HepG2 (cell line): Measurements from ENCODE around the gene CKAP2L. TPM values are rescaled to one million over a fixed set of nuclear protein-coding genes. Genes with fewer than 3 reads are reported as not detected.

Source experiments
- ATAC-seq: fragments of 200-7000 bp; cut with Tn5 transposase; 3 replicates; pipeline ENCODE4 v1.9.1; 2020; ENCODE audit warnings: mild to moderate bottlenecking, moderate library complexity
- Bru-seq: library from RNA; stranded (reverse); fragments of 400-500 nt; gene quantifications from one replicate; lab custom pipeline; 2021; lab: Mats Ljungman, UMichigan
- BruChase-seq, 2 experiments: library from RNA; stranded (reverse); fragments of 400-500 nt; gene quantifications; one replicate each; lab custom pipeline; 2021; lab: Mats Ljungman, UMichigan
- BruUV-seq: library from RNA; stranded (reverse); fragments of 400-500 nt; replicated peaks from 2 replicates; lab custom pipeline; 2021; lab: Mats Ljungman, UMichigan
- CTCF ChIA-PET: fragments of 300-600 bp; formaldehyde crosslinking; extraction: SDS; loops from one replicate; lab custom pipeline; 2021; ENCODE audit warnings: low total read pairs, inconsistent platforms, low intra/inter-chr PET ratio; lab: Yijun Ruan, JAX
- POLR2A ChIA-PET: fragments of 350-600 bp; sonication (Branson Sonifier 250); formaldehyde crosslinking; loops from one replicate; lab custom pipeline; 2020; ENCODE audit warnings: antibody characterized with exemption, inconsistent platforms; lab: Yijun Ruan, JAX
- DNase-seq: peaks from one replicate; pipeline ENCODE4 v3.0.0-alpha.2; 2015; ENCODE audit warnings: low spot score
- FAIRE-seq: peaks from 3 replicates; lab custom pipeline; 2011; peaks lifted over from hg19 to GRCh38; lab: Jason Lieb, UNC
- H2AFZ ChIP-seq: one replicate; pipeline ENCODE4 v1.6.1; 2011; ENCODE audit warnings: low read length, inconsistent platforms
- H3K27ac ChIP-seq: fragments of 300-600 bp; 3 replicates; pipeline ENCODE4 v1.8.0; 2011; ENCODE audit warnings: mixed run types, mild to moderate bottlenecking, mixed read lengths, low read length, inconsistent platforms; ENCODE audit not compliant: insufficient read depth; ENCODE audit errors: extremely low read length
- H3K27me3 ChIP-seq, 2 experiments: fragments of 200-600 bp in 1 of 2; 2 replicates in 1 of 2; 3 replicates in 1 of 2; pipeline versions ENCODE4 v1.6.0 to v1.8.0; 2011; ENCODE audit warnings: low read length in 2 of 2, mild to moderate bottlenecking in 2 of 2, moderate library complexity in 2 of 2, inconsistent platforms in 1 of 2; ENCODE audit not compliant: insufficient read depth in 2 of 2, control insufficient read depth in 1 of 2
- H3K36me3 ChIP-seq, 2 experiments: fragments of 200-600 bp in 1 of 2; replicated peaks in 1 of 2; 2 replicates in 1 of 2; 3 replicates in 1 of 2; pipeline versions ENCODE4 v1.5.1 to v1.8.0; 2011; ENCODE audit warnings: low read length in 2 of 2, inconsistent platforms in 1 of 2; ENCODE audit not compliant: insufficient read depth in 2 of 2, control insufficient read depth in 1 of 2
- H3K4me1 ChIP-seq: 2 replicates; pipeline ENCODE4 v1.5.1; 2012; ENCODE audit warnings: low read length, inconsistent platforms; ENCODE audit not compliant: insufficient read depth
- H3K4me2 ChIP-seq: 2 replicates; pipeline ENCODE4 v1.6.0; 2011; ENCODE audit warnings: low read depth, low read length, inconsistent platforms
- H3K4me3 ChIP-seq, 3 experiments: fragments of 200-600 bp in 1 of 3; sonication (generic), shearing (Covaris generic) in 1 of 3; replicated peaks in 1 of 3; 2 replicates each; pipeline ENCODE4 v1.5.1; 2011 to 2016; ENCODE audit warnings: low read length in 3 of 3, inconsistent platforms in 2 of 3, low read depth in 2 of 3, mild to moderate bottlenecking in 2 of 3, control low read depth in 1 of 3, mixed read lengths in 1 of 3; ENCODE audit not compliant: insufficient read depth in 1 of 3
- H3K79me2 ChIP-seq: one replicate; pipeline ENCODE4 v1.6.1; 2011; ENCODE audit warnings: low read length, inconsistent platforms; ENCODE audit not compliant: insufficient read depth
- H3K9ac ChIP-seq: 2 replicates; pipeline ENCODE4 v1.6.0; 2011; ENCODE audit warnings: mild to moderate bottlenecking, low read depth, low read length, inconsistent platforms; ENCODE audit not compliant: insufficient read depth
- H3K9me3 ChIP-seq: 2 replicates; pipeline ENCODE4 v1.5.1; 2012; ENCODE audit warnings: mild to moderate bottlenecking, low read length
- H4K20me1 ChIP-seq: 2 replicates; pipeline ENCODE4 v1.6.0; 2011; ENCODE audit warnings: inconsistent platforms, mild to moderate bottlenecking, low read length, moderate library complexity; ENCODE audit not compliant: insufficient read depth
- BATF2 ChIP-seq: sonication (generic); formaldehyde crosslinking; IDR thresholded peaks from 2 replicates; pipeline ENCODE4 v1.8.0; 2022; ENCODE audit warnings: mild to moderate bottlenecking, missing genetic modification reagents, moderate library complexity
- E2F5 ChIP-seq: sonication (generic); formaldehyde crosslinking; conservative IDR thresholded peaks from 2 replicates; pipeline ENCODE4 v1.4.0; 2020; ENCODE audit warnings: missing genetic modification reagents
- GATA4 ChIP-seq: sonication (generic); IDR thresholded peaks from 2 replicates; pipeline ENCODE4 v1.6.1; 2016; ENCODE audit warnings: antibody characterized with exemption, low read depth, borderline replicate concordance
- HNRNPK ChIP-seq: fragments of 200-400 bp; formaldehyde crosslinking; IDR thresholded peaks from 2 replicates; pipeline ENCODE4 v1.6.1; 2018; ENCODE audit warnings: low read length, low read depth, moderate library complexity, mild to moderate bottlenecking; ENCODE audit not compliant: poor library complexity, severe bottlenecking
- KMT2B ChIP-seq: IDR thresholded peaks from 2 replicates; pipeline ENCODE4 v1.6.1; 2016; ENCODE audit warnings: missing genetic modification reagents, missing compliant biosample characterization
- SRSF4 ChIP-seq: fragments of 200-400 bp; formaldehyde crosslinking; IDR thresholded peaks from one replicate; pipeline ENCODE4 v1.6.1; 2018; ENCODE audit warnings: mild to moderate bottlenecking, low read depth, low read length, moderate library complexity; ENCODE audit not compliant: poor library complexity, severe bottlenecking
- ZNF543 ChIP-seq: sonication (generic); formaldehyde crosslinking; IDR thresholded peaks from 2 replicates; pipeline ENCODE4 v1.4.0; 2020; ENCODE audit warnings: mild to moderate bottlenecking, missing genetic modification reagents
- ZNF550 ChIP-seq: sonication (generic); formaldehyde crosslinking; IDR thresholded peaks from 2 replicates; pipeline ENCODE4 v1.4.0; 2020; ENCODE audit warnings: mild to moderate bottlenecking, missing genetic modification reagents, borderline replicate concordance
- ZNF713 ChIP-seq: sonication (generic); formaldehyde crosslinking; IDR thresholded peaks from 2 replicates; pipeline ENCODE4 v1.4.0; 2020; ENCODE audit warnings: mild to moderate bottlenecking, missing genetic modification reagents
- ZNF83 ChIP-seq: sonication (generic); formaldehyde crosslinking; IDR thresholded peaks from 2 replicates; pipeline ENCODE4 v1.4.0; 2020; ENCODE audit warnings: missing genetic modification reagents, mild to moderate bottlenecking, borderline replicate concordance
- WGBS: methylation state at CpG from one replicate; pipeline ENCODE4 v1.1.6; 2017; ENCODE audit warnings: low lambda C conversion rate; 5-methylcytosine and 5-hydroxymethylcytosine counted together
- in situ Hi-C: cut with HindIII; loops from 2 replicates; pipeline ENCODE4 v1.10.0; 2017; ENCODE audit warnings: low pct_unique_long_range_greater_than_20kb; ENCODE audit not compliant: extremely low pct_ligation_motif_present
- intact Hi-C: fragments of 100-400 bp; cut with micrococcal nuclease; formaldehyde crosslinking; loops from one replicate; pipeline ENCODE4 v1.10.0; 2022; ENCODE audit not compliant: unreplicated experiment
- long read RNA-seq, 2 experiments: library from RNA in 1 of 2; library from polyadenylated mRNA in 1 of 2; stranded (forward) in 1 of 2; unstranded in 1 of 2; transcript quantifications; one replicate each; pipeline ENCODE4 v2.0.0, GENCODE V29; 2019 to 2022
- polyA minus RNA-seq, 3 experiments: library from RNA; depleted of rRNA, polyadenylated mRNA; stranded (reverse); fragments of >200 nt; gene quantifications; 2 replicates each; pipeline ENCODE4 v1.2.3, GENCODE V29; 2011; ENCODE audit warnings: low replicate concordance in 1 of 3
- polyA plus RNA-seq, 8 experiments: library from polyadenylated mRNA; depleted of rRNA in 3 of 8; stranded (reverse) in 7 of 8; unstranded in 1 of 8; fragments of >200 nt; fragmentation: Illumina TruSeq in 4 of 8; extraction: Trizol in 4 of 8; gene quantifications; 2 replicates each; pipeline versions ENCODE4 v1.2.1 to v1.2.3, GENCODE V29; 2011 to 2016; ENCODE audit warnings: low read depth in 4 of 8, missing spikeins in 1 of 8, mixed read lengths in 1 of 8; ENCODE audit not compliant: insufficient read depth in 1 of 8
- total RNA-seq, 5 experiments: library from RNA; depleted of rRNA; stranded (reverse); fragments of >200 nt; fragmentation: Illumina TruSeq; extraction: Trizol; gene quantifications; 2 replicates each; pipeline ENCODE4 v1.2.3, GENCODE V29; 2016; ENCODE audit warnings: low read depth in 1 of 5

CKAP2L gene, protein sequence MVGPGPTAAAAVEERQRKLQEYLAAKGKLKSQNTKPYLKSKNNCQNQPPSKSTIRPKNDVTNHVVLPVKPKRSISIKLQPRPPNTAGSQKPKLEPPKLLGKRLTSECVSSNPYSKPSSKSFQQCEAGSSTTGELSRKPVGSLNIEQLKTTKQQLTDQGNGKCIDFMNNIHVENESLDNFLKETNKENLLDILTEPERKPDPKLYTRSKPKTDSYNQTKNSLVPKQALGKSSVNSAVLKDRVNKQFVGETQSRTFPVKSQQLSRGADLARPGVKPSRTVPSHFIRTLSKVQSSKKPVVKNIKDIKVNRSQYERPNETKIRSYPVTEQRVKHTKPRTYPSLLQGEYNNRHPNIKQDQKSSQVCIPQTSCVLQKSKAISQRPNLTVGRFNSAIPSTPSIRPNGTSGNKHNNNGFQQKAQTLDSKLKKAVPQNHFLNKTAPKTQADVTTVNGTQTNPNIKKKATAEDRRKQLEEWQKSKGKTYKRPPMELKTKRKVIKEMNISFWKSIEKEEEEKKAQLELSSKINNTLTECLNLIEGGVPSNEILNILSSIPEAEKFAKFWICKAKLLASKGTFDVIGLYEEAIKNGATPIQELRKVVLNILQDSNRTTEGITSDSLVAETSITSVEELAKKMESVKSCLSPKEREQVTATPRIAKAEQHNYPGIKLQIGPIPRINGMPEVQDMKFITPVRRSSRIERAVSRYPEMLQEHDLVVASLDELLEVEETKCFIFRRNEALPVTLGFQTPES
- total RNA-seq (2016; rRNA removed; fragmentation: Illumina TruSeq; extraction: Trizol) (9.5 and 21.5 TPM in 2 replicates), polyA plus RNA-seq (2011; rRNA removed) (3.9 and 7.1 TPM in 2 replicates), polyA minus RNA-seq (2011; rRNA and poly(A)+ RNA removed; ENCODE audit: low replicate concordance) (6.2 and 8.6 TPM in 2 replicates), Bru-seq, nascent RNA (percentile 62 among the genes with signal in this experiment), BruChase-seq, experiment 1, labeled RNA remaining after a 6-hour chase (percentile 60 among the genes with signal in this experiment), BruChase-seq, experiment 2, labeled RNA remaining after a 2-hour chase (percentile 65 among the genes with signal in this experiment)
- 1.4 and 1.7 TPM in 2 replicates for total RNA-seq (2016; cell fraction: cytosol; rRNA removed; fragmentation: Illumina TruSeq; extraction: Trizol; ENCODE audit: low read depth)
- 10.3 and 20.5 TPM in 2 replicates for total RNA-seq (2016; cell fraction: insoluble cytoplasmic fraction; rRNA removed; fragmentation: Illumina TruSeq; extraction: Trizol)
- total RNA-seq (2016; cell fraction: membrane; rRNA removed; fragmentation: Illumina TruSeq; extraction: Trizol): 5.6 and 6.5 TPM in 2 replicates
- 13.3 and 18.2 TPM in 2 replicates for total RNA-seq (2016; cell fraction: nucleus; rRNA removed; fragmentation: Illumina TruSeq; extraction: Trizol)
- 3.0 and 3.4 TPM in 2 replicates for polyA plus RNA-seq (2011; cell fraction: cytosol; rRNA removed)
- 2.3 and 2.6 TPM in 2 replicates for polyA plus RNA-seq (2011; cell fraction: nucleus; rRNA removed)
- polyA plus RNA-seq (2012): 5.5 and 10.6 TPM in 2 replicates
- 0.46 and 0.79 TPM in 2 replicates for polyA plus RNA-seq (2016; cell fraction: cytosol; fragmentation: Illumina TruSeq; extraction: Trizol; ENCODE audit: low read depth)
- 15.6 and 16.8 TPM in 2 replicates for polyA plus RNA-seq (2016; cell fraction: insoluble cytoplasmic fraction; fragmentation: Illumina TruSeq; extraction: Trizol; ENCODE audit: low read depth)
- 2.4 and 2.7 TPM in 2 replicates for polyA plus RNA-seq (2016; cell fraction: membrane; fragmentation: Illumina TruSeq; extraction: Trizol; ENCODE audit: low read depth)
- polyA plus RNA-seq (2016; cell fraction: nucleus; fragmentation: Illumina TruSeq; extraction: Trizol; ENCODE audit: insufficient read depth, low read depth): 10.7 and 13.0 TPM in 2 replicates
- 5.6 and 8.0 TPM in 2 replicates for polyA minus RNA-seq (2011; cell fraction: cytosol; rRNA and poly(A)+ RNA removed)
- polyA minus RNA-seq (2011; cell fraction: nucleus; rRNA and poly(A)+ RNA removed): 13.3 and 20.0 TPM in 2 replicates
- long read RNA-seq, experiment 1, full-length matches to known transcripts: 1 of 20 reads
- long read RNA-seq, experiment 1, partial matches to known transcripts: 16 of 20 reads
- long read RNA-seq, experiment 1, other reads (novel, unspliced or antisense): 3 of 20 reads
- long read RNA-seq, experiment 2, full-length matches to known transcripts: 4 of 14 reads
- long read RNA-seq, experiment 2, partial matches to known transcripts: 3 of 14 reads
- long read RNA-seq, experiment 2, other reads (novel, unspliced or antisense): 7 of 14 reads

GRCh38 chr2:112764071-112765044 is at the start of gene CKAP2L:
CKAP2L (minus strand) TSS chr2:112764609; CDS start chr2:112764598, 11 bp downstream.
- H4K20me1 ChIP-seq: no peaks in the 10 kb centered on the region
- H3K79me2 ChIP-seq: peaks cover 23% of the 10 kb centered on the region
- H3K9ac ChIP-seq: peak within 1 kb of the TSS; percentile 85
- DNase-seq: peak; percentile 98
- peaks cover 58% of the 10 kb centered on the region for H3K4me1 ChIP-seq
- ATAC-seq: peak; percentile 96
- H3K9me3 ChIP-seq: no peaks in the 10 kb centered on the region
- H3K36me3 ChIP-seq: peaks cover 1 to 2% of the 10 kb centered on the region in 2 experiments; a peak in 3 of 5 replicates
- FAIRE-seq: peak; percentile 89
- H2AFZ ChIP-seq: peak within 1 kb of the TSS; percentile 24
- BruUV-seq: TSS peak; percentile 66
- intact Hi-C loops: loop anchor here (2.0 to 5.0 kb wide), 3 partner anchors 14 to 178 kb away; no protein-coding TSS in a partner anchor
- 2% methylated on average over 54 of the region's 79 CpGs for WGBS
- H3K4me3 ChIP-seq: peak within 1 kb of the TSS; percentile 80 to 91 (median 90)
- peak within 1 kb of the TSS; percentile 90 for H3K4me2 ChIP-seq
- CTCF ChIA-PET: no interaction called here
- no peaks in the 10 kb centered on the region; a peak in 1 of 5 replicates for H3K27me3 ChIP-seq
- in situ Hi-C loops: loop anchor here (5.0 kb wide), 1 partner anchor 38 kb away; no protein-coding TSS in a partner anchor
- POLR2A ChIA-PET: no interaction called here
- peak within 1 kb of the TSS; percentile 72 for H3K27ac ChIP-seq
- TF ChIP-seq KMT2B (peak; percentile 89), SRSF4 (no peak), ZNF543 (peak; percentile 68; the same call in 1 of the 2 replicates), GATA4 (no peak), ZNF83 (CRISPR knock-in tag) (0 out of 2 replicates have a peak, but pooled peaks have one; percentile 40), ZNF550 (CRISPR knock-in tag) (no peak), BATF2 (CRISPR knock-in tag) (peak; percentile 98), ZNF713 (CRISPR knock-in tag) (peak; percentile 79; the same call in 1 of the 2 replicates), E2F5 (peak; percentile 98), HNRNPK (no peak)
